Measurements from ENCODE around the gene MRPL17.

DNA sequence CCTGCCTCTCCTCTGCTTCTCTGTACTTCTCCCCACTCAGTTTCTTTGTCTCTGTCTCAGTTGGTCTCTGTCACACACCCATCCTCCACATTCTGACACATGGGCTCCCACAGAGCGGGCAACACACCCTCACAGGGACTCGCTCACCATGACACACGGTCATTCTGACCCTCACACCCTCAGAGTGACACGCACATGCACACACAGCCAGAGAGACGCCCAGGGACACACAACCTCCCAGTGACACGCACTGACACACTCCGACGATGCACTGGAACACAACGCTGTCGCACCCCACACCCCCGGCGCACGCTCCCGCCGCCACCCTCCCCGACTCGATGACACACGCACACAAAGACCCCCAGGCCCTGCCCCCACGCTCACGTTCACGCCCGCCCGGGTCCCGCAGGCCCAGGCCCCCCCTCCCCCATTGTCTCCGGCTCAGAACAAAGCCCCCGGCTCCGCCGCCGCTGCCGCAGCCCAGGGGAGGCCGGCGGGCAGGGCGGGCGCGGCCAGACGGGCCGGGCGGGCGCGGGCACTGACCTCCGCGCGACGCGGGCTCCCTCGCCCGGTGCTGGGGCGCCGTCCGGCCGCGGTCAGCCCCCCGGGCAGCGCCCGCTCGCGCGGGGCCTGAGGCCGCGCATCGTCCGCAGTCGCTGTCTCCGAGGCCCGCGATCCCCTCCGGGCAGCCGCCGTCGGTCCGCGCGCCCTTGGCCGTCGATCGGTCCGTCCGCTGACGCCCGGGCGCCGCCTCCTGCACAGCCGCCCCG lies 27.9 kb downstream of the MRPL17 start:
- peak; percentile 92 for TF ChIP-seq EZH2 (IDR thresholded peaks at IDR 0.05; ENCODE audit: low read length, missing control alignments)
- TF ChIP-seq, protein P1, sequence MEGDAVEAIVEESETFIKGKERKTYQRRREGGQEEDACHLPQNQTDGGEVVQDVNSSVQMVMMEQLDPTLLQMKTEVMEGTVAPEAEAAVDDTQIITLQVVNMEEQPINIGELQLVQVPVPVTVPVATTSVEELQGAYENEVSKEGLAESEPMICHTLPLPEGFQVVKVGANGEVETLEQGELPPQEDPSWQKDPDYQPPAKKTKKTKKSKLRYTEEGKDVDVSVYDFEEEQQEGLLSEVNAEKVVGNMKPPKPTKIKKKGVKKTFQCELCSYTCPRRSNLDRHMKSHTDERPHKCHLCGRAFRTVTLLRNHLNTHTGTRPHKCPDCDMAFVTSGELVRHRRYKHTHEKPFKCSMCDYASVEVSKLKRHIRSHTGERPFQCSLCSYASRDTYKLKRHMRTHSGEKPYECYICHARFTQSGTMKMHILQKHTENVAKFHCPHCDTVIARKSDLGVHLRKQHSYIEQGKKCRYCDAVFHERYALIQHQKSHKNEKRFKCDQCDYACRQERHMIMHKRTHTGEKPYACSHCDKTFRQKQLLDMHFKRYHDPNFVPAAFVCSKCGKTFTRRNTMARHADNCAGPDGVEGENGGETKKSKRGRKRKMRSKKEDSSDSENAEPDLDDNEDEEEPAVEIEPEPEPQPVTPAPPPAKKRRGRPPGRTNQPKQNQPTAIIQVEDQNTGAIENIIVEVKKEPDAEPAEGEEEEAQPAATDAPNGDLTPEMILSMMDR (conservative IDR thresholded peaks at IDR 0.05 in 1 of 2, IDR thresholded peaks at IDR 0.05 in 1 of 2; ENCODE audit: low read depth in 1 of 2, low read length in 2 of 2): no peak

Measured in fibroblast of lung (primary cell).